GM12872 (cell line): ENCODE measurements around the gene GNB1L.

Experiments
- CTCF ChIP-seq: IDR thresholded peaks from 3 replicates; pipeline ENCODE4 v1.5.1; 2011; ENCODE audit warnings: low read depth, mild to moderate bottlenecking, low read length, moderate library complexity; ENCODE audit not compliant: insufficient read depth

GNB1L gene

GRCh38 chr22:19784384-19785175, 70.1 kb downstream of the GNB1L start:
- no peak for TF ChIP-seq CTCF

- no peak for TF ChIP-seq CTCF
Measured at GRCh38 chr22:19783586-19784383, 70.9 kb downstream of the GNB1L start.

- TF ChIP-seq CTCF, result no peak
Measured at GRCh38 chr22:19782533-19782932, 72.1 kb downstream of the GNB1L start.

DNA sequence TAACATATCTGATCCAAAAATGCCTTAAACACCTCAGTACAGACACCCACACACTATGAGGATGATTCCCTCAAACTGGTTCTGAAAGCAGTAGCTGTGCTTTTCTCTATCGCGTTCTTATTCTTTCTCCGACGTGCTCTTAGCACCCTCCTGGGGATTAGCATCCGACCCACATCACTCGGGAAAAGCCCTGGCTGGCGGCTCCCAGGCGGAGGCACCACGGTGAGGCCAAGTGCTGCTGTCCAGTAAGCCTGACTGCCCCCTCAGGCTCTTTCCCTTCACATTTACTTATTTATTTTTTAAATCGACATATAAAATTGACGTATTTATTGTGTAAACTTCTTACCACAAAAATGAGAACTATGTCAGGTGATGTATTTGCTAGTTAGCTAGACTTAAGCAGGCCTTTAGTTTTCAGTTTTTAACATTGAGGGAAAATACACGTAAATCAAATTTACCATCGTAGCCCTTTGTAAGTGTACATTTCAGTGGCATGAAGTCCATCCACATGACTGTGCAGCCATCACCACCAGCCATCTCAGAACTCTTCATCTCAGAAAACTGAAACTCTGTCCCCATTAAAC, 74.9 kb downstream of the GNB1L start:
- no peak for TF ChIP-seq CTCF

- no peak for TF ChIP-seq CTCF
Measured at GRCh38 chr22:19779011-19779421, 75.7 kb downstream of the GNB1L start.

DNA sequence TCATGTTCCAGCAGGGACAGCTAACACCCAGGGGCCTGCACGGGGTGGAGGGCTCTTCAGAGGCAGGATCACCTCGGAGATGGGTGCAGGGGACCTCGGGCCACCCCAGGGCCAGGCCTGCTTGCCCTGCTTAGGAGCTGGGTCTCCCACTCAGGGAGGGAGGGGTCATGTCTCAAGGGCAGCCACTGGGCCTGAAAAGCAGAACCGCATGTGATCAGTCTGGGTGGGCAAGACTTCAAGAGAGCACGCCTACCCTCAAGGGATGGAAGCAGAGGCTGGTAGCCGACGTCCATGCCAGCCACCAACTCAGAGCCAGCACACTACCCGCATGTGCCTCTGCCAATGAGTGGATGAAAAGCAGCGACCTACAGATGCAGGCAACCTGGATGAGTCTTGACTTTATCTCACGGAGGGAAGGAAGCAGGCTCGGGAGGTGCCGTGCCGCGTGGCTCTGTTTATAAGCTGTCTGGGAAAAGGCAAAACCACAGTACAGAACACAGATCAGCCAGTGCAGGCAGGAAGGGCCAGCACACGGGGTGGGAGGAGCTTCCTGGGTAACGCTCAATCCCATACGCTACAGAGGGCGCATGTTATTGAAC, 78.1 kb downstream of the GNB1L start:
- TF ChIP-seq CTCF, result no peak
